GM15510 (cell line): Measurements from ENCODE around the gene C6orf132.

Experiments
- POLR2A ChIP-seq: IDR thresholded peaks from 3 replicates; pipeline ENCODE4 v1.6.1; 2011; ENCODE audit warnings: borderline replicate concordance; ENCODE audit not compliant: insufficient read length; ENCODE audit errors: extremely low read depth

C6orf132 gene

DNA sequence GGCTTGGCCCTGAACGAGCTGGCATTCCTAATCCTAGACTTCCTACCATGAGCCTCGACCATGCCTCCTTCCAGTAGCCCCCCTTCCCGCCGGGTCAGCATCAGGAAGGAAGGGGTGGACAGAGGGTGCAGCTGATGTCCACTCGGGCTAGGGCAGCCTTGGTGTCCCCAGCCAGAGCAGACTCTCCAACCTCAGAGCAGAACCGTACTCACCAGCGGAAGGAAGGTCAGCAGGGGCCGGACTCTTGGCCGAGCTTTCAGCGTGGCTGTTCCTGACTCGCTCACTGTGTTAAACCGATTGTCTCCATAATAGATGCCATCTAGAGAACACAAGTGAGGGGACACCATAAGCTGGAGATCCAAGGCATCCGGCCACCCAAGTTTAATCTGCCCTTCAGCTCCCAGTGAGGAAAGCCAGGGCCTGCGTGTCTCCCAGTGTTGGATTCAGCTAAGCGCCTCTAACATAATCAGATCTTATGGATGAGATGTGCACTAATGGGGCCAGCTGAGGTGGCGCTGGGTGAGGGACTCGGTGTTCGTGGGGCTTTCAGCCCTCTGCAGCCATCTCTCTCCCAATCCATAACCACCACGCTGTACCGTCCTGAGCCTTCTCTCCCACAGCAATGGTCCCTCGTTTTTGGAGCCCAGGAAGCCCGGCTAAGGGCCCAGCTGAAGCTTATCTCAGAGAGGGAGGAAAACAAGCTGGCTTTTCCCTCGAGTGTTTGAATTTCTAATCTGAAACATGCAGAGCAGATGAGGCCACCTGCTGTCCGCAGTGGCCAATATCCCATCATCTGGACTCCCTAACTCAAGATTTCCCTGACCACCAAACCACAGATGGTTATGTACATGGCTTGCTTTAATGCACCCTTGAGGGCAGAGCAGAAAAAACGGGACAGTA lies 13.7 kb downstream of the C6orf132 start:
- TF ChIP-seq POLR2A: no peak

DNA sequence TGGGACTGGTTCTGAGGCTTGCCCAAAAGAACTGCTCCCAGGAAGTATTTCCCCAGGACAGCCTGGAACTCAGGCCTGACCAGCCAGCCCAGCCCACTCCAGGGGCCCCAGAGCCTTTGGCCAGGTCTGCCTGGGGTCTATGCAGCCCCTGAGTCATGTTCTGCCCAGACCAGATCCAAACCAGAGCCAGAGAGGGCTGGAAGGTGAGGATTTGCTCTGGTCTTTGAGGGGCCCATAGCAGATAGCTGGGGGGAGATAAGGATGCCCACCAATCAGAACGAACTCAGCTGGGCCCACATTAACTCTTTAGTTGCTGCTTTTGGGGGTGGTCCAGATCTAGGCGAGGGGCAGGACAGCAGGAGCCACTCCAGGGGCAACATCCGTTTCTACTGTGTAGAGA lies 16.8 kb downstream of the C6orf132 start:
- TF ChIP-seq POLR2A: no peak

DNA sequence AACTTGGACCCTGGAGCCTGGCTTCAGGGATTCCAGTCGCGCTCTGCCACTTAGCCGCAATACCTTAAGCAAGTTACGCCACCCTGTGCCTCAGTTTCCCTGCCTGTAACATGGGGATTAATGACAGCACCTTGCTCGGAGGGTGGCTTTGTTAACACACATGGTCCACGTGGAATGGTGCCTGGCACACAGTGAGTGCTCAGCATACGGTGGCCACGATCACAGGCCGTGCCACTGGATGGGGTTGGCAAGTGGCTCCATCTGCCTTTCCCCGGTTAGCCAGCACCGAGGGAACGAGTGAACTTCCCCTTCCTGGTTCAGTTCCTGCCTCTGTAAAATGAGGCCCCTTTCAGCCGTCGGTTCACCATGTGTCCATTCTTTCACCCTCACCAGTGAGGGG lies 17.2 kb downstream of the C6orf132 start:
- TF ChIP-seq POLR2A: no peak

DNA sequence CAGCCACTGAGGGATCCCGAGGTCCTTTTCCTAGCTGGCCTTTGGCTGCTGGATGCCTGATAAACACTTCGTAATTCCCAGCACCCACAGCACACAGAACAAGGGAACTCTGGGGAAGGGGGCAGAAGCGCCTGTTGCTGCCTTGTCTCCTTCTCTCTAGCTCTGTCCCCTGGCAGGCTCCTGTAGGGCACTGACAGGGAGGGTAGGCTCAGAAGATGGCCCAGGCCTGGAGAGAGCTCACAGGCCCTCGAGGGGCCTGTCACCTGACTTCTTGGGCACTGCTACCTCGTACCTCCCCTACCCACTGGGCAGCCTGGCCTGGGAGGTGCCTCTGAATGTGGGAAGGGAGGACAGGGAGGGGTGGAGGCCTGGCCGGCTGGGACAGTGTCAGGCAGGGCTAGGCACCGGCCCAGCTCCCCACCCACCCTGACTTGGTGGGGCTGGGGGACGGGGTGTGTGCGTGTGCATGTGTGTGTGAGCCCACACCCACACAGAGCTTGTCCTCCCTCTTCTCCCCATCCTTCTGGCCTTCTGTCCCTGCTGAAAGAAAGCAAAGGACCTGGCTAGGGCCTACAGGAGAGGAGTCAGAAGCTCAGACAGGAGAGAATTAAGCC lies 18.1 kb downstream of the C6orf132 start:
- no peak for TF ChIP-seq POLR2A

DNA sequence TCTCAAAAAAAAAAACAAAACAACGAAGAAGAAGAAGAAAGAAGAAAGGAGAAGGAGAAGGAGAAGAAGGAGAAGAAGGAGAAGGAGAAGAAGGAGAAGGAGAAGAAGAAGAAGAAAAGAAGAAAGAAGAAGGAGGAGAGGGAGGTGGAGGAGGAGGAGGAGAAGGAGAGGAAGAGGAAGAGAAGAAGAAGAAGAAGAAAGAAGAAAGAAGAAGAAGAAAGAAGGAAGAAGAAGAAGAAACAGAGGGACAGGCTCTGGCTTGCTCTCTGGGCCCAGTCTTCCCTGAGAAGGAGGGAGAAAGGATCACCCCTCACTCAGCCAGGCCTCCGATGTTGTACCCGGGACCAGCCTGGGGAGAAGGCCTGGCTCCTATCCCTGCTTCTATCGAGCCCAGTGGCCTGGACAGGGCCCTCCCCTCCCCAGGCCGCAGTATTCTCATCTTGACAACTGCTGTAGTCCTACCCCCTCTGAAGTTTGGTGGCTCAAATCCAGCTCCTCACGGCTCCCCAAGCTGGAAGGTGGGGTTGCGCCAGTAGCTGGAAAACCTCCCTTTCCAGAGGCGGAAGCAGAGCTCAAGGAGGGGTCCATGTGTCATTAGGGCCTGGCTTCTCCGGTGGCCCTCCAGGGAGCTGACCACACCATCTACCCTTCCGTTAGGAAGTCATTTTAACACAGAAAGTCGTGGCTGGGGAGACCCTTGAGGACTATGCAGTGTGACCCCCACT lies 18.9 kb downstream of the C6orf132 start:
- TF ChIP-seq POLR2A: no peak

DNA sequence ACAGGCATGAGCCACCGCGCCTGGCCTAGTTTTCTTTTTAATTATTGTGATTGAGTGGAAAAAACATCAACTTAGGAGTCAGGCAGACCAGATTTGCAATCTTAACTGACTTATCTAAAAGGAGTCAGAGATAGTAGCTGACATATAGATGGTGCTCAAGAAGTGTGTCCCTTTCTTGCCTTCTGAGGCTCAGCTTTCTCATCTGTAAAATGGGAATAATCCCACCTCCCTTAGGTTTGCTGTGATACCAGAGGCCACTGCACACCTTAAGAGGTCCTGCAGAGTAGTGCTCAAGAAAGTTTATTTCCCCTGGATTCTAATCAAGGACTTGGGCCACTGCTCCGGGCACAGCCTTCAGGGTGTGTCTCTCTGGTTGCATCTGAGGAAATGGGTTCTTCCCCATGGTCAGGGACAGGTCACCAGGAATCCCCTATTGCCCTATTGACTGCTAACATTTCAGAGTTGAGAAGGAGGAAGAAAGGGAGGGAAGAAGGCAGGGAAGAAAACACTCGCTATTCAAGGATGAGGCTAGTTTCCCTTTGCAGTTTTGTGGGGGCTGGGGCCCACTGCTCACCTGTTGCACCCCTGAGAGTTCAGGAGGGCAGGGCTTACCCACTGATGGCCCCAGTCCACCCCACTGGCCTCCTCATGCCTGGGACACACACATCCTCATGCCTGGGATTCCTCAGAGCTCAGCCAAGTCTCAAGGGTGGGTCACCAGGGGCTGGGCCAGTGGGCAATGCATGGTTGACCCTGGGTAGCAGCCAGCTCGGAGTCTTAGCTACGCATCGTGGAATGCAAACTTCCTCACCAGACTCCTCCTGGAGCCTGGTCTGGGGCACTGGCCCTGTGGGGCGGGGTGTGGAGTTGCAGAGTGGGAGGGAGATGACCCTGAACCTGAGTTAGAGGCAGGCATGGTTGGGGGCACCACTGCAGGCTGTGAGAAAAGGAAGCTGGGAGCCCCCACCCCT lies 21.2 kb downstream of the C6orf132 start:
- no peak for TF ChIP-seq POLR2A

DNA sequence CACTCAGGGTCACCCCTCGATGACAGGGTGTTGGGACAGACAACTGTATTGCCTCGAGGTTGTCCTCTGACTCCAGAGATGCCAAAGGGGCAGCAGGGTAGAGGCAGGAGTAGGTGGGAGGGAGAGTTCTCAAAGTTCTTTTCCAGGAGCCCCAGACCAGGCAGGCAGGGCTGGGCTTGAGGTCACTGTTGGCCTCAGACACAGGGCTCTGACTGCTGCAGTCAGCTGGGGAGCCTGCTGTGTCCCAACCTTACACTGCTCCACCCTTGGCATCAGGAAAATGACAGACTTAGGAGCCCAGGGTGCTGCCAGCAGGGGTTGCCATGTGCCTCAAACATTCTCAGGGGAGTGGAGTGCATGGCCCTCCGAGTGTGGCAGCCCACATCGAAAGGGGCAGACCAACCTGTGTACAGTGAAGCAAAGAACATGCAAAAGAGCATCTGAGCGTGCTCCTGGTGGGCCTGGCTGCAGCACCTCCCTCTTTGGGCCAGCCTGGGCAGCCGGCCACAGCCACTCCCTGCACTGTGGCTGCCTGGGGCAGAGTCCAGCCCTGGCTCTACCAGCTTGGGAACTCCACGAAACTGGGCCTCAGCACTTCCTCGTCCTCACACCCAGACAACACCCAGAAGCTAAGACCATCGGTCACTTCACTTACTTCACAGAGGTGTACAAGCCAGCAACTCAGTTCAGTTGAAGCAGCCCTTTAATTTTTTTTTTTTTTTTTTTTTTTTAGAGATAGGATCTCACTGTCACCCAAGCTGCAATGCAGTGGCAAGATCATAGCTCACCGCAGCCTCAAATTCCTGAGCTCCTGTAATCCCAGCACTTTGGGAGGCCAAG lies 24.0 kb downstream of the C6orf132 start:
- TF ChIP-seq POLR2A: no peak

DNA sequence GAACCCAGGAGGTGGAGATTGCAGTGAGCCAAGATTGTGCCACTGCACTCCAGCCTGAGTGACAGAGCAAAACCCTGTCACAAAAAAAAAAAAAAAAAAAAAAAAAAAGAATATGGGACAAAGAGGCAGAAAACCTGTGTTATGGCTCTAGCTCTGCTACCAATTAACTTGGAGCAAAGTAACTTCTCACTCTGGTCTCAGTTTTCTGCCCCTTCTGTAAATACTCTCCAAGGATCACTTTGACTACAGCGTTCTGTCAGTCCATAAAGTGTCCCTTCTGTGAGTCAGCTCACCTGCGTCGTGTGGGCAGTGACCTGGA lies 24.6 kb downstream of the C6orf132 start:
- no peak for TF ChIP-seq POLR2A

DNA sequence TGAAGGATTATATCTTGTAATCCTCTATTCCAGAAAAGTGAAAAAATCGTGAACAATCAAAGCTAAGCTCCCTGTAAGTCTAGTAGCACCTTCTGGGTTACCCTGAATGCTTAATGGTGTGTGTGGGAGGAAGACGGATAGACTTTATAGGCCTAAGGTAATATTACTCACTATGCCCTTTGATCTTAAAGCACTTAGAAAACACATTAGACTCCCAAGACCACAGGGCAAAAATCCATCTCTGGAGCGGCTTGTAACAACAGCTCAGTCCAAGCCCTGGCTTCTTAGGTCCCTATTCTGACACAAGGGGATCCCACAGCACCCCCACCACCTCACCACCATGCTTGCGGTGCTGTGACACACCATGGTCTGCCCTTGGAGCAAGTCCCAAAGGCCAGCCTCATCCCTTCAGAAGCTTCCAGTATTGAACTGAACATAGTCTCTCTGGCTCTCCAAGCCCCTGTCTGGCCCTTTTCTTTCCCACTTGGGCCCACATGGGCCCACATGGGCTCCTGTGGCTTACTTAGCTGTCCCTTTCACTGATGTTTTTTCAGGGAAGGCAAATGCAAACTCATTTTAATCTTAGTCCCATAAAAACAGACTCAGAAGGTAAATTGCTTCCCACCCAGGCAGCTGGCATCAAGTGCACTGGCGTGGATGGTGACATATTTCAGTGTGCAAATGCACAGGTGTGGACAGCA lies 28.3 kb downstream of the C6orf132 start:
- no peak for TF ChIP-seq POLR2A

DNA sequence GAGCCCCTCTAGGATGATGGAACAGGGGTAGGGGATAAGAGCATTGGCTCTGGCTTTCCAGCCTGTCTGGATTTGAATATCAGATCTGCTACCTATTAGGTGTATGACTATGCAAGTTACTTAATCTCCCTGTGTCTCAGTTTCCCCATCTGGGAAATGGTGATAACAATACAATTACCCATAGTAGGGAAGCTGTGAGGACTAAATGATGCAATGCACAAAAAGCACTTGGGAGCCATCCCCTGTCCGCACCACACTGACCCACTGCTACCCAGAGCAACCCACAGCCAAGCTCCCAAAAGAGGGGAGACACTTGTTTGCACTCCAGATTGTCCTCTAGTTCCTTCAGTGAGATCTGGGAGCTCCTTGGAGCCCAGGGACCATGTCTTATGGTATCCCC lies 30.1 kb downstream of the C6orf132 start:
- no peak for TF ChIP-seq POLR2A

DNA sequence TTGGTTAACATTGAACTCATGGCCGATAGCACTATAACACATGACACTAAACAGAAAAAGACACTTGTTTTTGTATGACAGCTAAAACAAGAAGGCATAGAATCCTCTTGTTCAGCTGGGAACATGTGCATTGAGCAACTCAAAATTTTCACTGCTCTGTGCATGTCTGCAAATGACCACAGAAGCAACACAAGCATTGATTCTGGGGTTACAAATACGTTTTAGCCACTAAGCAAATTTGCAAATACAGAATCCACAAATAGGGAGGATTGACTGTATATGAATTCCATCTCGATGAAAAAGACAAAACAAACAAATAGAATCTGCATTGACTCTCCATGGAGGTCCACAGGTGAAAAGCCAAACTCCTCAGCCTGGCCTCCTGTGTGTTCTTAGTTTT lies 31.7 kb downstream of the C6orf132 start:
- no peak for TF ChIP-seq POLR2A

DNA sequence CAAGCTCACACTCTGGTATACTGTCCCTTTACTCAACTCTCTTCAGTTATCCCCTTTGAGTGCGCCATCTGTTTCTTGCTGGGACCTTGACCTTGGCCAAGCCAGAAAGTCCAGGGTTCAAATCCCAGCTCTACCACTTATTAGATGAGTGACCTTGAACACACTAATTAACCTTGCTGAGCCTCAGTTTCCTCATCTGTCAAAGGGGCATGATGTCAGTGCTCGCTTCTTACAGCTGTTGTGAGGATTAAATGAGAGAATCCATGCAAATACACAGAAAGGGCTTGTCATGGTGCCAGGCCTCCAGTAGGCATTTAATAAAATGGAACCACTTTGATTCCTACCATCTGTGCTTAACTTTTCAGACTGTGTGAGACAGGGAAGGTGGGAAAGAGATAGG lies 34.3 kb downstream of the C6orf132 start:
- no peak for TF ChIP-seq POLR2A
